ENCODE measurements around the gene DNLZ. TPM values are rescaled to one million over a fixed set of nuclear protein-coding genes. Genes with fewer than 3 reads are reported as not detected.

The DNLZ gene
- total and polyA plus RNA-seq, 9 of the 15 experiments (the other 6 are each of a cell fraction or from before 2014, with no cell fraction given) = 0.17 to 44.6 (median 3.4) TPM

DNA sequence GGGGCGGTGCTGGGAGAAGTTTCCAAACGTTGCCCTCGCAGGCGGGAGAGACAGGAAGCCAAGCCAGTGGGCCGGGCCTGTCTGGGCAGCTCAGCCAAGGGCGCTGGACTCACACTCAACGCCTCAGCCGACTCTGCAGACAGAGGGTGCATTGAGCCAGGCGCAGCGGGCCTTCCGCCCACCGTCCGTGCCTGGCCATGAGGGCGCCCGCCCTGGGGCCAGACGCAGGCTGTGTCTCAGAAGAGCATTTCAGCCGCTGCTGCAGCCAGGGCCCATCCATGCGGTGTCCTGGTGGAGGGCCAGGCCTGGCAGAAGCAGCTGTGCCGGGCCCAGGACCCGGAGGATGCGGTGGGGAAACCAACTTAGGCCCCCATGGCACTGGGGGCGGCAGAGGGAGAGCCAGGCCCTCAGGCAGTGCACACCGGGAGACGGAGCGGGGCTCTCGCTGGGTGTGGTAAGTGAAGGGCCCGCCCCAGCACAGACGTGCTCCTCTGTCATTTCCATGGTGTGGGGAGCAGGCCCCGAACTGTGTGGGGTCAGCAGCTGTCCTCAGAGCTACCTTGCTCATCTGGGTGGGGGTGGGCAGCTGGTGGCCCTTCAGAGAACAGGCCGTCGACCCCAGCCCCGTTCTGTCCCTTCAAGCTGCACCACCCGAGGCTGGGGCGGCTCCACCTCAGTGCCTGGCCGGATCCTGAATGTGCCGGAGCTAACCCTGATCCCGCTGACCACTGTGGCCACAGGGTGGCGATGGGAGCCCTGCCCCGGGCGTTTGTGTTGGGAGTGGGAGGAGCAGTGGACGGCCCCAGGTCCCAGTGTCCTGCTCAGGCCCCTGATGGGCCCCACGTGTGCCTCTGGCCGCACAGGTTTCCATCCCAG, 18.0 kb downstream of the DNLZ start:
- Histone ChIP-seq H3K79me2 (ENCODE audit: control insufficient read depth, insufficient read depth, low read length) (no peaks in the 10 kb centered on the region), H3K4me3 (no peak overlapping the region), H2AFZ (ENCODE audit: low read depth, low read length) (peak overlapping the region; percentile 87), H3K4me2 (ENCODE audit: insufficient read depth, low read length) (peak overlapping the region; percentile 66), H3K27ac (ENCODE audit: extremely low read depth, low read depth, low read length) (peak overlapping the region; percentile 42; the same call in 1 of the 3 replicates), H3K36me3 (ENCODE audit: control insufficient read depth, insufficient read depth, low read length) (no peaks in the 10 kb centered on the region), H3K9ac (ENCODE audit: insufficient read depth in 1 of 2, low read depth in 2 of 2, low read length in 2 of 2) (peak overlapping the region; percentile 34 to 91; a peak in 3 of 4 replicates), H4K20me1 (replicated peaks; ENCODE audit: control insufficient read depth, insufficient read depth, low read length) (no peaks in the 10 kb centered on the region), H3K4me1 (replicated peaks in 1 of 2; ENCODE audit: control insufficient read depth in 2 of 2, insufficient read depth in 2 of 2, low read length in 2 of 2) (peaks cover 19 to 97% of the 10 kb centered on the region in 2 experiments), H3K9me3 (replicated peaks; ENCODE audit: control insufficient read depth, insufficient read depth, low read depth, low read length) (no peaks in the 10 kb centered on the region), H3K27me3 (ENCODE audit: control insufficient read depth in 2 of 2, insufficient read depth in 2 of 2, low read length in 2 of 2) (no peaks in the 10 kb centered on the region), H3K9me1 (ENCODE audit: control insufficient read depth, insufficient read depth, low read length) (peaks cover 6% of the 10 kb centered on the region)
- in situ Hi-C loops (cut with MboI) (loop anchor here (25.0 kb wide), 1 partner anchor 292 kb away; no protein-coding TSS in a partner anchor), intact Hi-C loops (cut with micrococcal nuclease) (no loop called here)
- POLR2A ChIA-PET = interaction anchor here (0.6 to 1.5 kb wide), 11 partner anchors 10 to 681 kb away, joined by 3 to 11 read pairs (median 4); partner anchors contain the start of genes DNLZ, ENTR1 and PMPCA
- BruUV-seq (replicated peaks) = no TSS peak
- ATAC-seq (peak; percentile 88), DNase-seq (ENCODE audit: extremely low read depth in 1 of 4, low spot score in 3 of 4) (peak; percentile 79 to 86 (median 80)), FAIRE-seq (peak; percentile 67)
- CTCF ChIA-PET (ENCODE audit: low intra/inter-chr PET ratio) = interaction anchor here (0.7 to 1.8 kb wide), 3 partner anchors 9 to 54 kb away, joined by 3 to 7 read pairs (median 4); partner anchors contain the start of gene SNAPC4
- WGBS (ENCODE audit: insufficient coverage, low coverage, missing lambda C conversion rate) = 38% methylated on average over 31 of the region's 43 CpGs
- 0 out of 2 replicates have a peak, but pooled peaks have one; percentile 50 for TF ChIP-seq HDAC2 (IDR thresholded peaks at IDR 0.05)
- TF ChIP-seq MTA3 (IDR thresholded peaks at IDR 0.05; ENCODE audit: borderline replicate concordance) = 0 out of 2 replicates have a peak, but pooled peaks have one; percentile 26
- TF ChIP-seq MYC (IDR thresholded peaks at IDR 0.05; ENCODE audit: low read depth, low read length) = peak; percentile 61
- TF ChIP-seq MYC (CRISPR knock-in tag; IDR thresholded peaks at IDR 0.05; ENCODE audit: borderline replicate concordance, low read depth) = no peak
- TF ChIP-seq CTBP1 (IDR thresholded peaks at IDR 0.05; ENCODE audit: borderline replicate concordance) = peak; percentile 42; the same call in 1 of the 2 replicates
- no peak for TF ChIP-seq CBX2 (IDR thresholded peaks at IDR 0.05; ENCODE audit: insufficient read depth, low read length, poor library complexity, severe bottlenecking)
- peak; percentile 25; the same call in 1 of the 2 replicates for TF ChIP-seq ATF7 (IDR thresholded peaks at IDR 0.05)
- peak; percentile 37; the same call in 1 of the 2 replicates for TF ChIP-seq RB1 (IDR thresholded peaks at IDR 0.05; ENCODE audit: low read depth)
- no peak for TF ChIP-seq HMG20B (CRISPR knock-in tag; IDR thresholded peaks at IDR 0.05)
- TF ChIP-seq, protein P1, sequence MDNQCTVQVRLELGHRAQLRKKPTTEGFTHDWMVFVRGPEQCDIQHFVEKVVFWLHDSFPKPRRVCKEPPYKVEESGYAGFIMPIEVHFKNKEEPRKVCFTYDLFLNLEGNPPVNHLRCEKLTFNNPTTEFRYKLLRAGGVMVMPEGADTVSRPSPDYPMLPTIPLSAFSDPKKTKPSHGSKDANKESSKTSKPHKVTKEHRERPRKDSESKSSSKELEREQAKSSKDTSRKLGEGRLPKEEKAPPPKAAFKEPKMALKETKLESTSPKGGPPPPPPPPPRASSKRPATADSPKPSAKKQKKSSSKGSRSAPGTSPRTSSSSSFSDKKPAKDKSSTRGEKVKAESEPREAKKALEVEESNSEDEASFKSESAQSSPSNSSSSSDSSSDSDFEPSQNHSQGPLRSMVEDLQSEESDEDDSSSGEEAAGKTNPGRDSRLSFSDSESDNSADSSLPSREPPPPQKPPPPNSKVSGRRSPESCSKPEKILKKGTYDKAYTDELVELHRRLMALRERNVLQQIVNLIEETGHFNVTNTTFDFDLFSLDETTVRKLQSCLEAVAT (IDR thresholded peaks at IDR 0.05) = no peak
- TF ChIP-seq SMC3 (conservative IDR thresholded peaks at IDR 0.05; ENCODE audit: insufficient read depth, low read depth, low read length) = peak; percentile 48; the same call in 1 of the 2 replicates

Data from K562 (cell line).